ACC112 (cell line): ENCODE measurements around the gene GNB1.
"Not testable (repeated sequence)": the region's sequence is repeated elsewhere in the genome, so short reads cannot be mapped to it uniquely, and the experiment has no call there.

ENCODE experiments used
- H2AFZ ChIP-seq: fragments of 200-600 bp; sonication (generic); one replicate; pipeline ENCODE4 v1.6.0; 2017; ENCODE audit warnings: antibody characterized with exemption, low read length; ENCODE audit not compliant: unreplicated experiment
- H3K27ac ChIP-seq: fragments of 200-600 bp; sonication (generic); 2 replicates; pipeline ENCODE4 v1.5.1; 2014; ENCODE audit warnings: low read depth, mild to moderate bottlenecking, antibody characterized with exemption, low read length, moderate library complexity
- H3K27me3 ChIP-seq: fragments of 200-600 bp; sonication (generic); 2 replicates; pipeline ENCODE4 v1.6.1; 2014; ENCODE audit warnings: mild to moderate bottlenecking, antibody characterized with exemption, low read length, moderate library complexity, mixed read lengths; ENCODE audit not compliant: insufficient read depth
- H3K36me3 ChIP-seq: fragments of 200-600 bp; sonication (generic); 2 replicates; pipeline ENCODE4 v1.6.1; 2016; ENCODE audit warnings: mild to moderate bottlenecking, antibody characterized with exemption, low read length, moderate library complexity, mixed read lengths; ENCODE audit not compliant: insufficient read depth
- H3K4me1 ChIP-seq: fragments of 200-600 bp; sonication (generic); one replicate; pipeline ENCODE4 v1.6.1; 2016; ENCODE audit warnings: low read length, mixed read lengths; ENCODE audit not compliant: insufficient read depth, unreplicated experiment, control insufficient read depth
- H3K4me3 ChIP-seq: fragments of 200-600 bp; sonication (generic); 2 replicates; pipeline ENCODE4 v1.5.1; 2014; ENCODE audit warnings: mild to moderate bottlenecking, low read depth, low read length
- H3K79me2 ChIP-seq: fragments of 200-600 bp; sonication (generic); one replicate; pipeline ENCODE4 v1.6.0; 2016; ENCODE audit warnings: low read length; ENCODE audit not compliant: control insufficient read depth, unreplicated experiment, insufficient read depth

Gene GNB1

GRCh38 chr1:1758059-1758621, 132.7 kb downstream of the GNB1 start:
- H3K79me2 ChIP-seq, result peaks cover 18% of the 10 kb centered on the region
- H3K4me1 ChIP-seq, result no peaks in the 10 kb centered on the region
- H2AFZ ChIP-seq, result no peak overlapping the region
- no peaks in the 10 kb centered on the region for H3K36me3 ChIP-seq
- H3K27ac ChIP-seq, result no peak overlapping the region
- no peaks in the 10 kb centered on the region for H3K27me3 ChIP-seq
- H3K4me3 ChIP-seq, result no peak overlapping the region

GRCh38 chr1:1757422-1758058, 133.3 kb downstream of the GNB1 start:
- no peaks in the 10 kb centered on the region for H3K36me3 ChIP-seq
- peaks cover 18% of the 10 kb centered on the region for H3K79me2 ChIP-seq
- H3K27ac ChIP-seq, result no peak overlapping the region

GRCh38 chr1:1756661-1757421, 134.0 kb downstream of the GNB1 start:
- Histone ChIP-seq H3K36me3 (no peaks in the 10 kb centered on the region), H3K79me2 (peaks cover 14% of the 10 kb centered on the region), H3K4me1 (no peaks in the 10 kb centered on the region), H2AFZ (no peak overlapping the region), H3K27me3 (no peaks in the 10 kb centered on the region), H3K27ac (no peak overlapping the region), H3K4me3 (no peak overlapping the region)

More at GRCh38 chr1:1757422-1758058, 133.3 kb downstream of the GNB1 start:
- H2AFZ ChIP-seq, result no peak overlapping the region
- no peaks in the 10 kb centered on the region for H3K27me3 ChIP-seq
- no peak overlapping the region for H3K4me3 ChIP-seq
- H3K4me1 ChIP-seq, result no peaks in the 10 kb centered on the region

- H2AFZ ChIP-seq, result no peak overlapping the region
- no peaks in the 10 kb centered on the region for H3K36me3 ChIP-seq
- H3K27ac ChIP-seq, result no peak overlapping the region
- peaks cover 13% of the 10 kb centered on the region for H3K79me2 ChIP-seq
- no peaks in the 10 kb centered on the region for H3K4me1 ChIP-seq
- H3K4me3 ChIP-seq, result no peak overlapping the region
- no peaks in the 10 kb centered on the region for H3K27me3 ChIP-seq
Observed at GRCh38 chr1:1755852-1756251, 135.0 kb downstream of the GNB1 start.

GRCh38 chr1:1755426-1755825, 135.5 kb downstream of the GNB1 start:
- no peak overlapping the region for H3K27ac ChIP-seq
- no peaks in the 10 kb centered on the region for H3K36me3 ChIP-seq
- H3K4me3 ChIP-seq, result no peak overlapping the region
- no peaks in the 10 kb centered on the region for H3K27me3 ChIP-seq
- no peak overlapping the region for H2AFZ ChIP-seq
- peaks cover 11% of the 10 kb centered on the region for H3K79me2 ChIP-seq
- H3K4me1 ChIP-seq, result no peaks in the 10 kb centered on the region

- no peak overlapping the region for H3K4me3 ChIP-seq
- H3K36me3 ChIP-seq, result no peaks in the 10 kb centered on the region
- no peak overlapping the region for H3K27ac ChIP-seq
- H2AFZ ChIP-seq, result no peak overlapping the region
- no peaks in the 10 kb centered on the region for H3K4me1 ChIP-seq
- peaks cover 8% of the 10 kb centered on the region for H3K79me2 ChIP-seq
- H3K27me3 ChIP-seq, result no peaks in the 10 kb centered on the region
Observed at GRCh38 chr1:1754051-1754815, 136.7 kb downstream of the GNB1 start.

GRCh38 chr1:1753607-1754005, 137.3 kb downstream of the GNB1 start:
- Histone ChIP-seq H3K36me3 (no peaks in the 10 kb centered on the region), H3K4me3 (no peak overlapping the region), H3K79me2 (peaks cover 8% of the 10 kb centered on the region), H2AFZ (no peak overlapping the region), H3K27ac (no peak overlapping the region), H3K4me1 (no peaks in the 10 kb centered on the region), H3K27me3 (no peaks in the 10 kb centered on the region)

GRCh38 chr1:1752636-1753606, 138.0 kb downstream of the GNB1 start:
- Histone ChIP-seq H3K36me3 (no peaks in the 10 kb centered on the region), H3K27me3 (no peaks in the 10 kb centered on the region), H3K79me2 (peaks cover 1% of the 10 kb centered on the region), H3K27ac (no peak overlapping the region), H3K4me3 (no peak overlapping the region), H3K4me1 (no peaks in the 10 kb centered on the region), H2AFZ (no peak overlapping the region)

GRCh38 chr1:1752190-1752589, 138.7 kb downstream of the GNB1 start:
- no peak overlapping the region for H2AFZ ChIP-seq
- no peaks in the 10 kb centered on the region for H3K79me2 ChIP-seq
- H3K36me3 ChIP-seq, result no peaks in the 10 kb centered on the region
- no peak overlapping the region for H3K27ac ChIP-seq
- no peaks in the 10 kb centered on the region for H3K4me1 ChIP-seq
- no peak overlapping the region for H3K4me3 ChIP-seq
- no peaks in the 10 kb centered on the region for H3K27me3 ChIP-seq

GRCh38 chr1:1749941-1750340, 140.9 kb downstream of the GNB1 start:
- H3K4me1 ChIP-seq, H2AFZ ChIP-seq, H3K27me3 ChIP-seq, H3K27ac ChIP-seq, H3K4me3 ChIP-seq, H3K79me2 ChIP-seq, H3K36me3 ChIP-seq: not testable (repeated sequence)
